ENCODE data around the gene ISG20. TPM values are rescaled to one million over a fixed set of nuclear protein-coding genes. Genes with fewer than 3 reads are reported as not detected.
"Not testable (repeated sequence)": the region's sequence is repeated elsewhere in the genome, so short reads cannot be mapped to it uniquely, and the experiment has no call there.

The ISG20 gene
- total RNA-seq, 1 donor: 3.3 TPM

DNA sequence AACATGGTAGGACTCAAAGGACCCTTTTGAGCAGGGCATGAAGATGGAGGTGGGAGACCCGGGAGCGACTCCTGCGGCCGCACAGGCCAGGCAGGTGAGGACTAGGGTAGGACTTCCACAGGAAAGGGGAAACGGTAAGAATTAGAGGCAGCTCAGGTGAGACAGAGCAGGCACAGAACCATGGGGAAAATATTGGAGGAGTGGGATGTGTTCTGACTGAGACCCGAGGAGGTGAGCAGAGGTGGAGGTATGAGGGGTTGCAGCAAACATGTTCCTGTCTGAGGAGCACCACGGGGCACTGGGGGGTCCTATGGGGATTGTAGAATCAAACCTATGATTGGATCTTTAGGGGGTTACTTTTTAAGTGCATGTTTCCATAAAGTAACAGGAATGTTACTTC is 1.4 kb upstream of the ISG20 start:
- no peak for TF ChIP-seq CTCF (IDR thresholded peaks at IDR 0.05; ENCODE audit: extremely low read depth, low read depth, low read length)
- no peaks in the 10 kb centered on the region for H4K20me1 ChIP-seq (ENCODE audit: insufficient read depth, low read length)
- H3K4me1 ChIP-seq (ENCODE audit: insufficient read depth, low read length): peaks cover 17% of the 10 kb centered on the region
- H3K27ac ChIP-seq (ENCODE audit: low read depth, low read length): peak overlapping the region; percentile 96
- H3K4me2 ChIP-seq (ENCODE audit: insufficient read depth, low read length): no peak overlapping the region
- peaks cover 29% of the 10 kb centered on the region for H3K36me3 ChIP-seq (ENCODE audit: insufficient read depth, low read length)
- H2AFZ ChIP-seq (ENCODE audit: low read length): no peak overlapping the region
- peaks cover 6% of the 10 kb centered on the region for H3K79me2 ChIP-seq (ENCODE audit: insufficient read depth, low read length)
- no peaks in the 10 kb centered on the region for H3K9me3 ChIP-seq (ENCODE audit: low read depth, low read length)
- H3K4me3 ChIP-seq (ENCODE audit: insufficient read depth, low read length): no peak overlapping the region
- no peak for DNase-seq (ENCODE audit: insufficient read length, low spot score, missing footprints)
- H3K27me3 ChIP-seq (ENCODE audit: insufficient read depth, low read length): no peaks in the 10 kb centered on the region

- Histone ChIP-seq H3K79me2 (ENCODE audit: insufficient read depth, low read length) (peaks cover 2% of the 10 kb centered on the region), H4K20me1 (ENCODE audit: insufficient read depth, low read length) (no peaks in the 10 kb centered on the region)
These were observed 783 bp upstream of the ISG20 start for GRCh38 chr15:88637841-88638625.

GRCh38 chr15:88641959-88642452 is 3.2 kb downstream of the ISG20 start:
- H3K27ac ChIP-seq (ENCODE audit: low read depth, low read length): no peak overlapping the region
- no peak for TF ChIP-seq CTCF (IDR thresholded peaks at IDR 0.05; ENCODE audit: extremely low read depth, low read depth, low read length)
- H3K4me3 ChIP-seq (ENCODE audit: insufficient read depth, low read length): no peak overlapping the region
- no peaks in the 10 kb centered on the region for H3K36me3 ChIP-seq (ENCODE audit: insufficient read depth, low read length)
- H2AFZ ChIP-seq (ENCODE audit: low read length): no peak overlapping the region
- H3K27me3 ChIP-seq (ENCODE audit: insufficient read depth, low read length): no peaks in the 10 kb centered on the region
- no peaks in the 10 kb centered on the region for H3K9me3 ChIP-seq (ENCODE audit: low read depth, low read length)
- H3K4me2 ChIP-seq (ENCODE audit: insufficient read depth, low read length): no peak overlapping the region
- no peak for DNase-seq (ENCODE audit: insufficient read length, low spot score, missing footprints)
- no peaks in the 10 kb centered on the region for H4K20me1 ChIP-seq (ENCODE audit: insufficient read depth, low read length)
- no peaks in the 10 kb centered on the region for H3K79me2 ChIP-seq (ENCODE audit: insufficient read depth, low read length)
- H3K4me1 ChIP-seq (ENCODE audit: insufficient read depth, low read length): peaks cover 17% of the 10 kb centered on the region

More at GRCh38 chr15:88637841-88638625, 783 bp upstream of the ISG20 start:
- Histone ChIP-seq H3K4me3 (ENCODE audit: insufficient read depth, low read length) (peak overlapping the region; percentile 69), H3K9me3 (ENCODE audit: low read depth, low read length) (no peaks in the 10 kb centered on the region), H3K27ac (ENCODE audit: low read depth, low read length) (peak overlapping the region; percentile 96), H3K36me3 (ENCODE audit: insufficient read depth, low read length) (peaks cover 25% of the 10 kb centered on the region), H3K27me3 (ENCODE audit: insufficient read depth, low read length) (no peaks in the 10 kb centered on the region), H3K4me2 (ENCODE audit: insufficient read depth, low read length) (peak overlapping the region; percentile 80), H3K4me1 (ENCODE audit: insufficient read depth, low read length) (peaks cover 17% of the 10 kb centered on the region), H2AFZ (ENCODE audit: low read length) (peak overlapping the region; percentile 2)
- peak; percentile 83 for DNase-seq (ENCODE audit: insufficient read length, low spot score, missing footprints)
- no peak for TF ChIP-seq CTCF (IDR thresholded peaks at IDR 0.05; ENCODE audit: extremely low read depth, low read depth, low read length)

- H3K36me3 ChIP-seq (ENCODE audit: insufficient read depth, low read length); H3K27me3 ChIP-seq (ENCODE audit: insufficient read depth, low read length); H4K20me1 ChIP-seq (ENCODE audit: insufficient read depth, low read length); DNase-seq (ENCODE audit: insufficient read length, low spot score, missing footprints); H3K4me2 ChIP-seq (ENCODE audit: insufficient read depth, low read length); H3K79me2 ChIP-seq (ENCODE audit: insufficient read depth, low read length); H3K4me3 ChIP-seq (ENCODE audit: insufficient read depth, low read length); H2AFZ ChIP-seq (ENCODE audit: low read length); H3K9me3 ChIP-seq (ENCODE audit: low read depth, low read length); H3K27ac ChIP-seq (ENCODE audit: low read depth, low read length): not testable (repeated sequence)
- peaks cover 16% of the 10 kb centered on the region for H3K4me1 ChIP-seq (ENCODE audit: insufficient read depth, low read length)
These were observed 3.7 kb downstream of the ISG20 start for GRCh38 chr15:88642514-88642913.

Measured in osteoblast (primary cell).